Endodermal cell (in vitro differentiated cells): ENCODE results near the gene PLPP3. TPM values are rescaled to one million over a fixed set of nuclear protein-coding genes. Genes with fewer than 3 reads are reported as not detected.

Experiments used
- DNase-seq: peaks from one replicate; pipeline ENCODE4 v3.0.0-alpha.2; 2017
- H3K27ac ChIP-seq: 2 replicates; pipeline ENCODE4 v1.5.1; 2013; ENCODE audit warnings: mild to moderate bottlenecking, low read depth, low read length, moderate library complexity
- H3K27me3 ChIP-seq: 2 replicates; pipeline ENCODE4 v1.6.1; 2013; ENCODE audit warnings: mild to moderate bottlenecking, low read length, moderate library complexity; ENCODE audit not compliant: insufficient read depth, control insufficient read depth, poor library complexity, severe bottlenecking
- H3K36me3 ChIP-seq: 2 replicates; pipeline ENCODE4 v1.7.0; 2013; ENCODE audit warnings: mild to moderate bottlenecking, low read length, moderate library complexity; ENCODE audit not compliant: control insufficient read depth, insufficient read depth
- H3K4me1 ChIP-seq: one replicate; pipeline ENCODE4 v1.7.0; 2013; ENCODE audit warnings: low read length; ENCODE audit not compliant: control insufficient read depth, insufficient read depth
- H3K4me3 ChIP-seq: 2 replicates; pipeline ENCODE4 v1.5.1; 2013; ENCODE audit warnings: mild to moderate bottlenecking, low read length, moderate library complexity
- H3K9ac ChIP-seq: 2 replicates; pipeline ENCODE4 v1.6.1; 2013; ENCODE audit warnings: mild to moderate bottlenecking, low read length, moderate library complexity; ENCODE audit not compliant: poor library complexity, severe bottlenecking; ENCODE audit errors: extremely low read depth
- H3K9me3 ChIP-seq: 2 replicates; pipeline ENCODE4 v1.6.1; 2013; ENCODE audit warnings: mild to moderate bottlenecking, low read length, moderate library complexity; ENCODE audit not compliant: control insufficient read depth
- H3K27ac Mint-ChIP-seq: 2 replicates; pipeline ENCODE4 v1.8.0; 2020; ENCODE audit warnings: mixed read lengths
- H3K27me3 Mint-ChIP-seq: 2 replicates; pipeline ENCODE4 v1.8.0; 2021; ENCODE audit warnings: mild to moderate bottlenecking, mixed read lengths; ENCODE audit not compliant: insufficient read depth
- H3K36me3 Mint-ChIP-seq: 2 replicates; pipeline ENCODE4 v1.8.0; 2020; ENCODE audit warnings: low read depth, mixed read lengths
- H3K4me1 Mint-ChIP-seq: 2 replicates; pipeline ENCODE4 v1.8.0; 2020; ENCODE audit warnings: mixed read lengths
- H3K4me3 Mint-ChIP-seq: 2 replicates; pipeline ENCODE4 v1.8.0; 2020; ENCODE audit warnings: mild to moderate bottlenecking, moderate library complexity, mixed read lengths
- H3K9me3 Mint-ChIP-seq: 2 replicates; pipeline ENCODE4 v1.8.0; 2020; ENCODE audit warnings: mild to moderate bottlenecking, mixed read lengths
- CTCF ChIP-seq: fragments of 200-600 bp; sonication (generic); conservative IDR thresholded peaks from 2 replicates; pipeline ENCODE4 v1.5.0; 2021; ENCODE audit warnings: antibody characterized with exemption, mild to moderate bottlenecking
- WGBS, 2 experiments: methylation state at CpG; one replicate each; pipeline versions ENCODE4 v1.1.5 to v1.1.7; 2013; ENCODE audit warnings: missing lambda C conversion rate in 2 of 2, mixed read lengths in 1 of 2; ENCODE audit not compliant: insufficient coverage in 1 of 2, insufficient read length in 1 of 2; 5-methylcytosine and 5-hydroxymethylcytosine counted together
- total RNA-seq, 2 donors: library from RNA; stranded (reverse); fragmentation: NEBNext Ultra II Directional in 1 of 2; extraction: Animal tissue kit (Norgen Biotek cat#: 25700) in 1 of 2; gene quantifications; 2 replicates in 1 of 2; 3 replicates in 1 of 2; pipeline ENCODE4 v1.2.1, GENCODE V29; 2021

PLPP3 gene
- total RNA-seq, 2 donors from 2014 or later, result 39.2 to 55.2 TPM

DNA sequence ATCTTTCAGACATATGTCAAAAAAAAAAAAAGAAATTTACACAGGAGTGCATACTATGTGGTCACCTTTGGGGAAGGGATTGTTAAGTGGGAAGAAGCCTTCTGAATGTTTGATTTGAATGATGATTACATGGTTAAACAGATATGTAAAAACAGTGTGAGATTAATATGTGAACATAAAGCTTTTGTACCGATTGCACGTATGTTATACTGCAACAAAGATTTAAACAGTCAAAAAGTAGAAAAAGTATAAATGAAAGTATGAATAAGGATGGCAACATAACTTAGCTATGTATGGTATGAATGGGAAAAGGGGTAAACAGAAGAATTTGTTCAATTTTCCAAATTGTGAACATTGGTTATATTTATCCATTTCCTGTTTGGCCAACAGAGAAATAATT is 10.0 kb upstream of the PLPP3 start:
- Histone ChIP-seq H3K9ac (no peak overlapping the region), H3K4me3 (no peak overlapping the region), H3K36me3 (no peaks in the 10 kb centered on the region), H3K4me1 (no peaks in the 10 kb centered on the region), H3K27me3 (no peaks in the 10 kb centered on the region), H3K27ac (no peak overlapping the region), H3K9me3 (no peaks in the 10 kb centered on the region)
- H3K27me3 Mint-ChIP-seq, result no peaks in the 10 kb centered on the region
- no peak for TF ChIP-seq CTCF
- no peaks in the 10 kb centered on the region for H3K4me1 Mint-ChIP-seq
- no peaks in the 10 kb centered on the region for H3K36me3 Mint-ChIP-seq
- H3K27ac Mint-ChIP-seq, result no peak overlapping the region
- H3K4me3 Mint-ChIP-seq, result no peak overlapping the region
- no peak for DNase-seq
- peaks cover 4% of the 10 kb centered on the region for H3K9me3 Mint-ChIP-seq
- 92 to 94% methylated on average over 2 of the region's 2 CpGs for WGBS, 2 experiments

DNA sequence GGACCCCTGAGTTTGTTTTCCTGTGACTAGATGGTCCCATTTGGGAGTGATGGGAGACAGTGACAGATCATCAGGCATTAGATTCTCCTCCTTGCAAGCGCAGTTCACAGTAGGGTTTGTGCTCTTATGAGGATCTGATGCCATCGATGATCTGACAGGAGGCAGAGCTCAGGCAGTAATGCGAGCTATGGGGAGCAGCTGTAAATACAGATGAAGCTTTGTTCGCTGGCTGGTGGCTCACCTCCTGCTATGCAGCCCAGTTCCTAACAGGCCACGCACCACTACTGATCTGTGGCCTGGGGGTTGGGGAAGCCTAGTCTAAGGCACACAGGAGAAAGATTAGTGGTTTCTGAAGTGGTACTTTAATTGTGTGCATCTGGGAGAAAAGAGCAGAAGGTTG is 7.1 kb upstream of the PLPP3 start:
- DNase-seq, result no peak
- no peak for TF ChIP-seq CTCF
- no peaks in the 10 kb centered on the region for H3K27me3 Mint-ChIP-seq
- Histone ChIP-seq H3K4me3 (no peak overlapping the region), H3K27me3 (no peaks in the 10 kb centered on the region), H3K36me3 (no peaks in the 10 kb centered on the region), H3K4me1 (no peaks in the 10 kb centered on the region), H3K9me3 (no peaks in the 10 kb centered on the region), H3K9ac (no peak overlapping the region), H3K27ac (no peak overlapping the region)
- WGBS, 2 experiments, result 73 to 94% methylated on average over 2 to 5 of the region's 5 CpGs
- no peaks in the 10 kb centered on the region for H3K36me3 Mint-ChIP-seq
- H3K4me1 Mint-ChIP-seq, result no peaks in the 10 kb centered on the region
- peaks cover 4% of the 10 kb centered on the region for H3K9me3 Mint-ChIP-seq
- H3K4me3 Mint-ChIP-seq, result no peak overlapping the region
- H3K27ac Mint-ChIP-seq, result no peak overlapping the region

DNA sequence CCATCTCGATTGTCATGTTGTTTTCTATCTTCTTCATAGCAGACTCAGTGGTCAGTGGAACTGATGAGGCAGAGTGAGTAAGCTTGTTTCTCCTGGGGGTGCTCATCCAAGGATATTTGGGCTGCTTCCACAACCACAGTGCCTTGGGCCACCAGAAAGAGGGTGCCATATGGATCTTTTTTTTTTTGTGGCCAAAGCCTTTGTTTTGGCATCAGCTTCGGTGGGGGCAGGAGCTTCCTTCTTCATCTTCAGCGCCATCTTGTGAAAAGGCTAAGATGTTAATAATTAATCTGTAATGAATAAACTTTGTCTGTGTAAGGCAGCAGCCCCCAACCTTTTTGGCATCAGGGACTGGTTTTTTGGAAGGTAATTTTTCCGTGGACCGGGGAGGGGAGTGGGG is 6.6 kb upstream of the PLPP3 start:
- no peak for TF ChIP-seq CTCF
- no peaks in the 10 kb centered on the region for H3K4me1 ChIP-seq
- H3K36me3 ChIP-seq, result no peaks in the 10 kb centered on the region
- no peaks in the 10 kb centered on the region for H3K36me3 Mint-ChIP-seq
- no peak overlapping the region for H3K9ac ChIP-seq
- peaks cover 4% of the 10 kb centered on the region for H3K9me3 Mint-ChIP-seq
- no peaks in the 10 kb centered on the region for H3K27me3 ChIP-seq
- H3K27ac Mint-ChIP-seq, result no peak overlapping the region
- 80 to 93% methylated on average over 2 to 4 of the region's 5 CpGs for WGBS, 2 experiments
- no peak for DNase-seq
- peaks cover 5% of the 10 kb centered on the region for H3K4me1 Mint-ChIP-seq
- no peak overlapping the region for H3K4me3 Mint-ChIP-seq
- H3K27ac ChIP-seq, result no peak overlapping the region
- no peak overlapping the region for H3K4me3 ChIP-seq
- no peaks in the 10 kb centered on the region for H3K9me3 ChIP-seq
- no peaks in the 10 kb centered on the region for H3K27me3 Mint-ChIP-seq
